HG02870 (cell line): ENCODE results near the gene TBC1D1.
"Not testable (repeated sequence)": the region's sequence is repeated elsewhere in the genome, so short reads cannot be mapped to it uniquely, and the experiment has no call there.

Source experiments
- ATAC-seq: cut with Tn5 transposase; IDR thresholded peaks from one replicate; pipeline ENCODE4 v1.9.1; 2021; ENCODE audit warnings: mild to moderate bottlenecking, moderate library complexity; ENCODE audit not compliant: unreplicated experiment

TBC1D1 gene

GRCh38 chr4:37918653-37919052, 27.8 kb downstream of the TBC1D1 start:
- ATAC-seq: no peak

DNA sequence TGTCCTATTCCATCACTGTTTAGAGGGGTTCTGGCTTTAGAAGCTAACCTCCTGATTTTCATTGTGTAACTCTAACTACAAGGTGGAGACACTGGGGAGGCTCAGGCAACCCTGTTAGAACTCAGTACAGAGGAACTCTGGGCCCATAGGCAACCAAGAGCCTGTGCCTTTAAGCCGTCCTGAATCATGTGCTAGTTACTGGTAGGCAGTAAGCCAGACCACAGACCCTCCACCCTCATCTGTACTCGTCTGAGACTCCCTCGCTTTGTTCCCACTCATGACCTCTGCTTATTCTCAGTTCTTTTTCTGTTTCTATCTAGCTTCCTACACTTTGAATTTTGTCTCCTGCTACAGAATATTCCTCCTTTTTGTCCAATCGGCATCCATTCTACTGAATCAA, 31.4 kb downstream of the TBC1D1 start:
- ATAC-seq: no peak

GRCh38 chr4:37923089-37923488, 32.2 kb downstream of the TBC1D1 start:
- ATAC-seq: not testable (repeated sequence)

DNA sequence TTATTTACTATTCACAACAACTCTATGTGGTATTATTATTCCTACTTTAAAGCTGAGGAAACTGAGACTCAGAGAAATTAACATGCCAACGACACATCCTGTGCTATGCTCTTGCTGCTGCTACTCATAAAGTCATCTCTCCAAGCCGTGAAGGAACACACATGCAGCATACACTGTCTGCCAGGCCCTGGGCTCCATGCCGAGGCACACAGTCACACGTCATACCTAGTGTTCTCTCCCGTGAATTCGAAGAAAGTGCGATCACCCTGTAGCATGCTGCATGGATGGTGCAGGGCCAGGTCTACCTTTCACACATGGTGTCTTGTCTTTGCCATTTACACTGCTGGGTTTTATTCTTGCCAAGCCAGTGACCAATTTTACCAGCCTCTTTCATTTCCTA, 34.1 kb downstream of the TBC1D1 start:
- ATAC-seq: no peak

- ATAC-seq: no peak
These were observed 36.5 kb downstream of the TBC1D1 start for GRCh38 chr4:37927434-37927833.

GRCh38 chr4:37928426-37929416, 37.8 kb downstream of the TBC1D1 start:
- ATAC-seq: no peak

- ATAC-seq: no peak
These were observed 43.2 kb downstream of the TBC1D1 start for GRCh38 chr4:37934096-37934495.

DNA sequence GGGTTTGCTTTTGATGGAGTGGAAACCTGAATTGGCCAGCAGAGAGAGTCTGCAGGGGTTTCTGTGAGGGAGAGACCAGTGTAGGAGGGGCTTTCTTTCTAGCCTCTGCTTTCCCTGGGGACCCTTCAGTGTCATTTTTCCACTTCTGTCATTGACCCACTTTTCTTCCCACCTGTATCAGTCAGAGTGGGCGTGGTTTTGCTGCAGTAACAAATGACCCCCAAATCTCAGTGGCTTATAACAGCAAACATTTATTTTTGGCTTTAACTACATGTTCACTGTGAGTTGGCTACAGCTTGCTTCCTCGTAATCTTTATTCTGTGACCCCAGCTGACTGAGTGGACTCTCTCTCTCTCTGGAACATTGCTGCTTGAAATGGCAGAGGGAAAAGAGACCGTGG, 43.7 kb downstream of the TBC1D1 start:
- ATAC-seq: no peak

DNA sequence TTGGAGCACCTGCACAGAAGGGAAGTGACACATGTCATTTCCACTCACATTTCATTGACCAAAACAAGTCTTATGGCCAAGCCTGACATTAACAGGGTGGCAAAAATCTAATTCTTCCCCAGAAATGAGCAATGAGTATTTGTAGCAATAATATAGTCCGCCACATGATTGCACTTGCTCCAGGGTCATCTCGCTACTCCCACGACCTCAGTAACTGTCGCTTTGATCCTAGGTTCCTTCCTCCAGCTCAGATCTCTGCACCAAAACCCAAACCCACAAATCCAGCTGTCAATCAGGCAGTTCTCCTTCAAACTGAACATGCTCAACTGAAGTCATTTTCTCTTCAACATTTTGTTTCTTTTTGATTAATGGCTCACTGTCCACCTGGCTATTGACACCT, 44.1 kb downstream of the TBC1D1 start:
- ATAC-seq: no peak

GRCh38 chr4:37936889-37937498, 46.1 kb downstream of the TBC1D1 start:
- ATAC-seq: no peak

- ATAC-seq: no peak
These were observed 47.3 kb downstream of the TBC1D1 start for GRCh38 chr4:37938208-37938607.

- ATAC-seq: no peak
These were observed 55.8 kb downstream of the TBC1D1 start for GRCh38 chr4:37946503-37947179.

GRCh38 chr4:37948542-37948941, 57.7 kb downstream of the TBC1D1 start:
- ATAC-seq: no peak

DNA sequence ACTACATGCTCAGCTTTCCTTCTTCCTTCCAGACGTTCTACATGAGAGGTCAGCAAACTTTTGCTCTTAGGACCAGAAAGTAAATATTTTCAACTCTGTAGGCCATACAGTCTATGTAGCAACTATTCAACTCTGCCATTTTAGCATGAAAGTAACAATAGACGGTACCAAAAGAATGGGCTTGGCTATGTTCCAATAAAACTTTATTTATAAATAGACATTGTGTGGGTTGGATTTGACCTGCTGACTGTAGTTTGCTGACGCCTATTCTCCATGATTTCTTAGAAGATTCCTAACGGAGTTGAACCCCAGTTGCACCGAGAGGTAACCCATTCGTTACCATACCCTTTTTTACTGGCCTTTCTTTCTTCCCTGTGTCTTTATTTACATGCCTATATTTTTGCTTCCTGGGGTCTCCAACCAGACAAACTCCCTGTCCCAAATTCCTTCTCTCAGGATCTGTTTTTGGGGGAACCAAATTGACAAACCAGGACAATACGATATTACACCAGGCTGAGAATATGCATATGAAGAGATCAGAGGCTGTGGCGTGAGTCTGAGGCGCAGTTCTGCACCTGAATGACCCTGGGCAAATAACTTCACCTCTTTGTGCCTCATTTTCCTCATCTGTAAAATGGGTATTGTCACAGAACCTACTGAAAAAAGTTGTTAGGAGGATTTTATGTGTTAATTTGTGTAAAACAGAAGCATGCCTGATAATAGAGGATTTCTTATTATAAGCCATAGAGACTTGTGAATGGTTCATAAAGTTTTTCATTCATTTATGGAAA, 58.9 kb downstream of the TBC1D1 start:
- ATAC-seq: no peak

DNA sequence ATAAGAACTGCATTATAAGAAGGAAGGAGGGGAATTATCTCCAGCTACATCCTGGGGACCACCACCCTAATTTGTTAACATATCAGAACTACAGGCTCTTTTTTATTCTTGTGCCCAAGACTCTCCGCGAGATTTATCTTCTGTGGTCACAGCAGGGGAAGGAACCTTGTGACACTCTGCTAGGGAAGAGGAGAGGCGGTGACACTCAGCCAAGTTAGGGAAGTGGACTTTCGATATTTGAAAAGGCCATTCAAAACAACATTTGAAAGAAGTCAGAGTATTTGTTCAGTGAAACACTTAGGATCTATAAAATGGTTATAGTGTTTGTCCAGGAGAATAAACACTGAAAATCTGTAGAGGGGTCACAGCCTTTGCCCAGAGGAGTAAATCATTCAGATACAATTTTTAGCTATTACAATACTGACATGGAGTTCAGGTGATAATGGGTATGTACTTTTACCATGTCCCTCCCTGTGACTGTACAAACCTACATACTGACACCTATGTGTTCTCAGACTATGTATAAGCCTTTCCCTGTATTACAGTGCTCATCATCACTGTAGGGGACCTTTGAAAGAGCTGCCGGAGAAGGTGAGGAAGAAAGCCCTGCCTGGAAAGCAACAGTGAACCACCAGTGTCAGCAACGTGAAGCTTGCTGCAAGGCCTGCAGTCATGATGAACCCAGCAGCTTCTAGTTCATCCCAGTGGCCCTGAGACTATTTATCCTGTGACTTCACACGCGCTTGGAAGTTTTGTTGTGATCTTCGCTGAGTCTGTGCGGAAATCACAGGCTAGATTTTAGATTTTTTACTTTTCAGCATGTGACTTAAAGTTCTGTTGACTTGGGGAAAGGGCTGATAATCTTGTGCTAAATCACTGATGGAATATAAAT, 60.8 kb downstream of the TBC1D1 start:
- ATAC-seq: no peak

GRCh38 chr4:37953156-37953555, 62.3 kb downstream of the TBC1D1 start:
- ATAC-seq: no peak

DNA sequence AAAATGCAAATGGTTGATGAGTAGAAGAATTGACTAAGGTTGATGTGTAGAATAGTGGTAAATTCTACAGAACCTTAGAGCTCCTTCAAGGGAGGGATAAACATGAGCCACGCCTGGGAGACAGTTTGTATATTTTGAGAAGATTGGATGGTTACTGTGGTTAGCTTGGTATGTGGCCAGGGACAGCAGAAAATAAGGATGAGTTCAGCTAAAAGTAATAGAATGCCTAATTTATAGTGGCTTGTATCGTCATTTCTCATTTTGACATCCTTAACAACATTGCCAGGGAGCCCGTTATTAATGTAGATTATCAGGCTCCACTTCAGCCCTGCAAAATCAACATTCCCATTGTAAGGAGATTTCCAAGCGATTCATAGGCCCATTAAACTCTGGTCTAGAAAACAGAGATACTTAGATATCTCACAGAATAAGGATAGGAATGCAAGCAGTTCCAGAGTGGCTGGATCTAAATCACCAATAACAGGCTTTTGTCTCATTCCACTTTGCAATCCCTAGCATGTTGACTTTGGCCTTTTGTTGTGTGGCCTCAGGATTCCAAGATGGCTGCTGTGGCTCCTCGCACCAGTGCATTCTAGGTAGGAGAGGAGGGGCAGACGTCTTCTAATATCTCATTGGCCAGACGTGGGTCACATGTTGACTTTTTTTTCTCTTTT, 62.9 kb downstream of the TBC1D1 start:
- ATAC-seq: no peak

DNA sequence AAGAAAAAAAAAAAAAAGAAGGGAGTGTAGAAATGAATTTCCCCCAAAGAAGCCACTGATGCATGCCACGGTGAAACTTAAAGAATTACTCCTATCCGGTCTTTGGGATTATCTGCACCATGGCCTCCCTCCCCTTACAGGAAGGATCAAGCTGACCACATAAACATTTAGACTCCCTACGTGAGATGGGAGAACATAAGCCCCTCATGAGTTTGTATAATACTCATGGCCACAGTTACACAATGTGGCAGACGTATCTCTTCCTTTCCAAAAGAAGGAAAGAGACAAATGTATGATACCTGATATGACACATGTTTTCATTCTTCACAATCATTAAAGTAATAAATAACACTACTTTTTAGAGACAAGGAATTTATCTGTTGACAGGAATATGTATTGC, 66.1 kb downstream of the TBC1D1 start:
- ATAC-seq: no peak

DNA sequence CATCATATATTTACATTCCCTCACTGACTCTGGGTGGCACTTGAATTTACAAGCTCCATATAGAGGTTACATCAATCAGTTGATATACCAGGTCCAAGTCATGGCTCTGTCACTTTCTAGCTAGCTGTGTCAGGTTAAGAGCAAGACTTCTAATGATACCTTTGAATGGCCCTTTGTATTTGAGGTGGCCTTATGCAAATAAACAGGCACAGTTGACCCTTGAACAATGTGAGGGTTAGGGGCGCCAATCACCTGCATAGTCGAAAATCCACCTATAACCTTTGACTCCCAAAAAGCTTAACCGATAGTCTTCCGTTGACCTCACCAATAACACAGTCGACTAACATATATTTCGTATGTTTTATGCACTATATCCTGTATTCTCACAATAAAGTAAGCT, 68.0 kb downstream of the TBC1D1 start:
- no peak for ATAC-seq
